SW480 (cell line): Measurements from ENCODE around the gene ZNF408.

Experiments used
- DNase-seq: peaks from one replicate; pipeline ENCODE4 v3.0.0-alpha.2; 2016; ENCODE audit warnings: low spot score

ZNF408 gene

GRCh38 chr11:46676436-46677158, 24.2 kb upstream of the ZNF408 start:
- no peak for DNase-seq

- DNase-seq: no peak
Observed at GRCh38 chr11:46677169-46677568, 23.7 kb upstream of the ZNF408 start.

GRCh38 chr11:46677991-46678740, 22.7 kb upstream of the ZNF408 start:
- no peak for DNase-seq

GRCh38 chr11:46678741-46679130, 22.1 kb upstream of the ZNF408 start:
- DNase-seq: no peak

- DNase-seq: no peak
Observed at GRCh38 chr11:46679241-46680163, 21.3 kb upstream of the ZNF408 start.

- no peak for DNase-seq
Observed at GRCh38 chr11:46680164-46680760, 20.6 kb upstream of the ZNF408 start.

- DNase-seq: no peak
Observed at GRCh38 chr11:46680815-46681214, 20.0 kb upstream of the ZNF408 start.

GRCh38 chr11:46681814-46682213, 19.0 kb upstream of the ZNF408 start:
- DNase-seq: no peak

- DNase-seq: no peak
Observed at GRCh38 chr11:46682773-46683752, 17.8 kb upstream of the ZNF408 start.

- DNase-seq: no peak
Observed at GRCh38 chr11:46684367-46684766, 16.5 kb upstream of the ZNF408 start.

GRCh38 chr11:46686886-46687795, 13.7 kb upstream of the ZNF408 start:
- no peak for DNase-seq

- no peak for DNase-seq
Observed at GRCh38 chr11:46690702-46691101, 10.1 kb upstream of the ZNF408 start.

- DNase-seq: no peak
Observed at GRCh38 chr11:46692450-46692849, 8.4 kb upstream of the ZNF408 start.

- DNase-seq: no peak
Observed at GRCh38 chr11:46693597-46694012, 7.2 kb upstream of the ZNF408 start.

- DNase-seq: no peak
Observed at GRCh38 chr11:46694072-46694471, 6.8 kb upstream of the ZNF408 start.

- no peak for DNase-seq
Observed at GRCh38 chr11:46694607-46695006, 6.2 kb upstream of the ZNF408 start.

- DNase-seq: peak; percentile 92
Observed at GRCh38 chr11:46695345-46696211, 5.3 kb upstream of the ZNF408 start.

GRCh38 chr11:46696212-46696558, 4.6 kb upstream of the ZNF408 start:
- DNase-seq: no peak

- DNase-seq: no peak
Observed at GRCh38 chr11:46697303-46697702, 3.5 kb upstream of the ZNF408 start.
